NCI-H510A (cell line): ENCODE measurements around the gene LRRC71.

Experiments
- DNase-seq: peaks from one replicate; lab custom pipeline; 2025; lab: John Stamatoyannopoulos, UW

The LRRC71 gene

GRCh38 chr1:156892190-156893047, 28.0 kb upstream of the LRRC71 start:
- DNase-seq = peak; percentile 65

- no peak for DNase-seq
Observed at GRCh38 chr1:156893048-156893953, 27.1 kb upstream of the LRRC71 start, which contains the start of gene PEAR1. Gene PEAR1 (plus strand): TSS chr1:156893718. CDS start chr1:156903927, 10,209 bp downstream.

GRCh38 chr1:156894001-156894400, 26.4 kb upstream of the LRRC71 start:
- DNase-seq = no peak

GRCh38 chr1:156894711-156895454, 25.5 kb upstream of the LRRC71 start:
- DNase-seq = no peak

GRCh38 chr1:156895455-156895812, 25.0 kb upstream of the LRRC71 start:
- DNase-seq = no peak

- DNase-seq = no peak
Observed at GRCh38 chr1:156895927-156896326, 24.5 kb upstream of the LRRC71 start.

GRCh38 chr1:156896490-156897033, 23.9 kb upstream of the LRRC71 start:
- DNase-seq = no peak

GRCh38 chr1:156897078-156897825, 23.2 kb upstream of the LRRC71 start:
- no peak for DNase-seq

- no peak for DNase-seq
Observed at GRCh38 chr1:156898161-156898566, 22.3 kb upstream of the LRRC71 start.

GRCh38 chr1:156898971-156899664, 21.3 kb upstream of the LRRC71 start:
- DNase-seq = no peak

GRCh38 chr1:156899956-156900718, 20.3 kb upstream of the LRRC71 start:
- no peak for DNase-seq

- DNase-seq = no peak
Observed at GRCh38 chr1:156900896-156901589, 19.4 kb upstream of the LRRC71 start.

- no peak for DNase-seq
Observed at GRCh38 chr1:156901590-156901900, 18.9 kb upstream of the LRRC71 start.

GRCh38 chr1:156901966-156902915, 18.2 kb upstream of the LRRC71 start:
- DNase-seq = no peak

GRCh38 chr1:156903328-156904091, 16.9 kb upstream of the LRRC71 start:
- DNase-seq = no peak

GRCh38 chr1:156904187-156904959, 16.1 kb upstream of the LRRC71 start:
- no peak for DNase-seq

- DNase-seq = no peak
Observed at GRCh38 chr1:156905176-156905575, 15.3 kb upstream of the LRRC71 start.
